HepG2 (cell line): ENCODE data around the gene IL1RAPL2. TPM values are rescaled to one million over a fixed set of nuclear protein-coding genes. Genes with fewer than 3 reads are reported as not detected.

Experiments used
- ATAC-seq: fragments of 200-7000 bp; cut with Tn5 transposase; 3 replicates; pipeline ENCODE4 v1.9.1; 2020; ENCODE audit warnings: mild to moderate bottlenecking, moderate library complexity
- BruUV-seq: library from RNA; stranded (reverse); fragments of 400-500 nt; replicated peaks from 2 replicates; lab custom pipeline; 2021; lab: Mats Ljungman, UMichigan
- CTCF ChIA-PET: fragments of 300-600 bp; formaldehyde crosslinking; extraction: SDS; loops from one replicate; lab custom pipeline; 2021; ENCODE audit warnings: low total read pairs, inconsistent platforms, low intra/inter-chr PET ratio; lab: Yijun Ruan, JAX
- POLR2A ChIA-PET: fragments of 350-600 bp; sonication (Branson Sonifier 250); formaldehyde crosslinking; loops from one replicate; lab custom pipeline; 2020; ENCODE audit warnings: antibody characterized with exemption, inconsistent platforms; lab: Yijun Ruan, JAX
- DNase-seq: peaks from one replicate; pipeline ENCODE4 v3.0.0-alpha.2; 2015; ENCODE audit warnings: low spot score
- FAIRE-seq: peaks from 3 replicates; lab custom pipeline; 2011; peaks lifted over from hg19 to GRCh38; lab: Jason Lieb, UNC
- H2AFZ ChIP-seq: one replicate; pipeline ENCODE4 v1.6.1; 2011; ENCODE audit warnings: low read length, inconsistent platforms
- H3K27ac ChIP-seq: fragments of 300-600 bp; 3 replicates; pipeline ENCODE4 v1.8.0; 2011; ENCODE audit warnings: mixed run types, mild to moderate bottlenecking, mixed read lengths, low read length, inconsistent platforms; ENCODE audit not compliant: insufficient read depth; ENCODE audit errors: extremely low read length
- H3K27me3 ChIP-seq, 2 experiments: fragments of 200-600 bp in 1 of 2; 2 replicates in 1 of 2; 3 replicates in 1 of 2; pipeline versions ENCODE4 v1.6.0 to v1.8.0; 2011; ENCODE audit warnings: low read length in 2 of 2, mild to moderate bottlenecking in 2 of 2, moderate library complexity in 2 of 2, inconsistent platforms in 1 of 2; ENCODE audit not compliant: insufficient read depth in 2 of 2, control insufficient read depth in 1 of 2
- H3K36me3 ChIP-seq, 2 experiments: fragments of 200-600 bp in 1 of 2; replicated peaks in 1 of 2; 2 replicates in 1 of 2; 3 replicates in 1 of 2; pipeline versions ENCODE4 v1.5.1 to v1.8.0; 2011; ENCODE audit warnings: low read length in 2 of 2, inconsistent platforms in 1 of 2; ENCODE audit not compliant: insufficient read depth in 2 of 2, control insufficient read depth in 1 of 2
- H3K4me1 ChIP-seq: 2 replicates; pipeline ENCODE4 v1.5.1; 2012; ENCODE audit warnings: low read length, inconsistent platforms; ENCODE audit not compliant: insufficient read depth
- H3K4me2 ChIP-seq: 2 replicates; pipeline ENCODE4 v1.6.0; 2011; ENCODE audit warnings: low read depth, low read length, inconsistent platforms
- H3K4me3 ChIP-seq, 3 experiments: fragments of 200-600 bp in 1 of 3; sonication (generic), shearing (Covaris generic) in 1 of 3; replicated peaks in 1 of 3; 2 replicates each; pipeline ENCODE4 v1.5.1; 2011 to 2016; ENCODE audit warnings: low read length in 3 of 3, inconsistent platforms in 2 of 3, low read depth in 2 of 3, mild to moderate bottlenecking in 2 of 3, control low read depth in 1 of 3, mixed read lengths in 1 of 3; ENCODE audit not compliant: insufficient read depth in 1 of 3
- H3K79me2 ChIP-seq: one replicate; pipeline ENCODE4 v1.6.1; 2011; ENCODE audit warnings: low read length, inconsistent platforms; ENCODE audit not compliant: insufficient read depth
- H3K9ac ChIP-seq: 2 replicates; pipeline ENCODE4 v1.6.0; 2011; ENCODE audit warnings: mild to moderate bottlenecking, low read depth, low read length, inconsistent platforms; ENCODE audit not compliant: insufficient read depth
- H3K9me3 ChIP-seq: 2 replicates; pipeline ENCODE4 v1.5.1; 2012; ENCODE audit warnings: mild to moderate bottlenecking, low read length
- H4K20me1 ChIP-seq: 2 replicates; pipeline ENCODE4 v1.6.0; 2011; ENCODE audit warnings: inconsistent platforms, mild to moderate bottlenecking, low read length, moderate library complexity; ENCODE audit not compliant: insufficient read depth
- ATF7 ChIP-seq, 2 experiments: fragments of 450-650 bp in 1 of 2; sonication (generic) in 1 of 2; formaldehyde crosslinking in 1 of 2; IDR thresholded peaks; 2 replicates each; pipeline versions ENCODE4 v1.4.0 to v1.6.1; 2016 to 2020; ENCODE audit warnings: antibody characterized with exemption in 1 of 2, mild to moderate bottlenecking in 1 of 2, missing genetic modification reagents in 1 of 2
- ATF7-NPFF ChIP-seq: sonication (generic); formaldehyde crosslinking; IDR thresholded peaks from 2 replicates; pipeline ENCODE4 v1.8.1; 2023; ENCODE audit warnings: mild to moderate bottlenecking, low read depth, missing genetic modification reagents, moderate library complexity
- BHLHE40 ChIP-seq: IDR thresholded peaks from 2 replicates; pipeline ENCODE4 v1.6.1; 2011; ENCODE audit warnings: low read length, improper control_type of control experiment
- ELF3 ChIP-seq: IDR thresholded peaks from 2 replicates; pipeline ENCODE4 v1.6.1; 2016; ENCODE audit warnings: missing genetic modification reagents, missing compliant biosample characterization
- HHEX ChIP-seq: IDR thresholded peaks from 2 replicates; pipeline ENCODE4 v1.6.1; 2016; ENCODE audit warnings: control low read depth
- IKZF1 ChIP-seq: fragments of 450-650 bp; IDR thresholded peaks from 2 replicates; pipeline ENCODE4 v1.7.1; 2016
- KIAA2018 ChIP-seq: sonication (generic); formaldehyde crosslinking; IDR thresholded peaks from 2 replicates; pipeline ENCODE4 v1.5.0; 2020; ENCODE audit warnings: mild to moderate bottlenecking, missing genetic modification reagents, borderline replicate concordance
- PATZ1 ChIP-seq: sonication (generic); formaldehyde crosslinking; IDR thresholded peaks from 2 replicates; pipeline ENCODE4 v1.4.0; 2020; ENCODE audit warnings: missing genetic modification reagents
- SIN3A ChIP-seq: IDR thresholded peaks from 2 replicates; pipeline ENCODE4 v1.6.1; 2011; ENCODE audit warnings: low read depth, mild to moderate bottlenecking, control low read depth, low read length, borderline replicate concordance
- STAG1 ChIP-seq: sonication (generic); formaldehyde crosslinking; IDR thresholded peaks from 2 replicates; pipeline ENCODE4 v1.4.0; 2020; ENCODE audit warnings: missing genetic modification reagents
- ZBTB2 ChIP-seq: sonication (generic); formaldehyde crosslinking; IDR thresholded peaks from 2 replicates; pipeline ENCODE4 v1.8.0; 2022; ENCODE audit warnings: low read depth, missing genetic modification reagents
- ZNF777 ChIP-seq: sonication (generic); formaldehyde crosslinking; IDR thresholded peaks from 2 replicates; pipeline ENCODE4 v1.4.0; 2020; ENCODE audit warnings: missing genetic modification reagents
- WGBS: methylation state at CpG from one replicate; pipeline ENCODE4 v1.1.6; 2017; ENCODE audit warnings: low lambda C conversion rate; 5-methylcytosine and 5-hydroxymethylcytosine counted together
- in situ Hi-C: cut with HindIII; loops from 2 replicates; pipeline ENCODE4 v1.10.0; 2017; ENCODE audit warnings: low pct_unique_long_range_greater_than_20kb; ENCODE audit not compliant: extremely low pct_ligation_motif_present
- intact Hi-C: fragments of 100-400 bp; cut with micrococcal nuclease; formaldehyde crosslinking; loops from one replicate; pipeline ENCODE4 v1.10.0; 2022; ENCODE audit not compliant: unreplicated experiment
- polyA plus RNA-seq, 8 experiments: library from polyadenylated mRNA; depleted of rRNA in 3 of 8; stranded (reverse) in 7 of 8; unstranded in 1 of 8; fragments of >200 nt; fragmentation: Illumina TruSeq in 4 of 8; extraction: Trizol in 4 of 8; gene quantifications; 2 replicates each; pipeline versions ENCODE4 v1.2.1 to v1.2.3, GENCODE V29; 2011 to 2016; ENCODE audit warnings: low read depth in 4 of 8, missing spikeins in 1 of 8, mixed read lengths in 1 of 8; ENCODE audit not compliant: insufficient read depth in 1 of 8
- total RNA-seq, 5 experiments: library from RNA; depleted of rRNA; stranded (reverse); fragments of >200 nt; fragmentation: Illumina TruSeq; extraction: Trizol; gene quantifications; 2 replicates each; pipeline ENCODE4 v1.2.3, GENCODE V29; 2016; ENCODE audit warnings: low read depth in 1 of 5

The IL1RAPL2 gene
- total and polyA plus RNA-seq, 2 of the 13 experiments (the other 11 are each of a cell fraction or from before 2014, with no cell fraction given): not detected

- no peak for FAIRE-seq
- H3K9ac ChIP-seq: no peak overlapping the region
- no peak for DNase-seq
- no peaks in the 10 kb centered on the region for H3K27me3 ChIP-seq
- in situ Hi-C loops (no loop called here), intact Hi-C loops (no loop called here)
- ATAC-seq: no peak
- no peaks in the 10 kb centered on the region for H3K4me1 ChIP-seq
- no peaks in the 10 kb centered on the region for H3K79me2 ChIP-seq
- H4K20me1 ChIP-seq: no peaks in the 10 kb centered on the region
- no peaks in the 10 kb centered on the region for H3K9me3 ChIP-seq
- no peak overlapping the region for H3K27ac ChIP-seq
- ChIA-PET POLR2A (no interaction called here), CTCF (no interaction called here)
- no peak overlapping the region for H3K4me2 ChIP-seq
- WGBS: 10% methylated on average over 1 of the region's 1 CpG
- no peaks in the 10 kb centered on the region for H3K36me3 ChIP-seq
- no peak overlapping the region for H2AFZ ChIP-seq
- BruUV-seq: no TSS peak
- no peak overlapping the region for H3K4me3 ChIP-seq
- TF ChIP-seq ZNF777: no peak
- no peak for TF ChIP-seq PATZ1 (CRISPR knock-in tag)
- TF ChIP-seq IKZF1: no peak
- TF ChIP-seq KIAA2018: no peak
- no peak for TF ChIP-seq STAG1 (CRISPR knock-in tag)
- TF ChIP-seq ATF7-NPFF: no peak
- no peak for TF ChIP-seq ELF3 (CRISPR knock-in tag)
- TF ChIP-seq SIN3A: no peak
- no peak for TF ChIP-seq ATF7 (IDR thresholded peaks at IDR 0.05)
- TF ChIP-seq ATF7 (CRISPR knock-in tag; IDR thresholded peaks at IDR 0.05): no peak
- no peak for TF ChIP-seq ZBTB2 (CRISPR knock-in tag)
- TF ChIP-seq HHEX: no peak
- TF ChIP-seq BHLHE40: no peak
These were observed 960.4 kb downstream of the IL1RAPL2 start for GRCh38 chrX:105526431-105526830.
